K562 (cell line): Measurements from ENCODE around the gene BEST4. TPM values are rescaled to one million over a fixed set of nuclear protein-coding genes. Genes with fewer than 3 reads are reported as not detected.

Source experiments
- CLOCK ChIP-seq: fragments of 250-450 bp; sonication (Bioruptor Pico); IDR thresholded peaks from 2 replicates; pipeline ENCODE4 v1.4.0; 2020; ENCODE audit warnings: mild to moderate bottlenecking, moderate library complexity, borderline replicate concordance
- CSDE1 ChIP-seq, 2 experiments: fragments of 450-650 bp; IDR thresholded peaks; 2 replicates each; pipeline ENCODE4 v1.6.1; 2016; ENCODE audit warnings: mild to moderate bottlenecking in 1 of 2
- ELF4 ChIP-seq: fragments of 450-650 bp; formaldehyde crosslinking; IDR thresholded peaks from 2 replicates; pipeline ENCODE4 v1.4.0; 2022; ENCODE audit warnings: missing genetic modification characterization
- HBP1 ChIP-seq: fragments of 450-650 bp; formaldehyde crosslinking; IDR thresholded peaks from 2 replicates; pipeline ENCODE4 v1.4.0; 2022; ENCODE audit warnings: missing genetic modification characterization
- HDAC1 ChIP-seq, 2 experiments: fragments of 450-650 bp; IDR thresholded peaks; 2 replicates each; pipeline ENCODE4 v1.6.1; 2016 to 2017; ENCODE audit warnings: inconsistent platforms in 1 of 2, mild to moderate bottlenecking in 1 of 2, moderate library complexity in 1 of 2
- MEF2D ChIP-seq: conservative IDR thresholded peaks from 2 replicates; pipeline ENCODE4 v1.6.1; 2016; ENCODE audit warnings: low read depth, missing genetic modification characterization, missing compliant biosample characterization
- POLR2H ChIP-seq: IDR thresholded peaks from 2 replicates; pipeline ENCODE4 v1.6.1; 2016; ENCODE audit warnings: missing genetic modification characterization, low read depth, mild to moderate bottlenecking, control low read depth, missing compliant biosample characterization, moderate library complexity
- PTRF ChIP-seq: fragments of 450-650 bp; IDR thresholded peaks from 2 replicates; pipeline ENCODE4 v1.6.1; 2016; ENCODE audit warnings: mild to moderate bottlenecking, missing genetic modification characterization, missing compliant biosample characterization
- RB1 ChIP-seq: fragments of 450-650 bp; IDR thresholded peaks from 2 replicates; pipeline ENCODE4 v1.6.1; 2017; ENCODE audit warnings: low read depth, mild to moderate bottlenecking
- RBFOX2 ChIP-seq: fragments of 200-400 bp; formaldehyde crosslinking; IDR thresholded peaks from 2 replicates; pipeline ENCODE4 v1.6.1; 2017; ENCODE audit warnings: low read depth, mild to moderate bottlenecking, low read length, moderate library complexity
- SIN3A ChIP-seq, 2 experiments: fragments of 150-350 bp in 1 of 2; IDR thresholded peaks; 2 replicates each; pipeline ENCODE4 v1.6.1; 2011 to 2016; ENCODE audit warnings: borderline replicate concordance in 2 of 2, low read depth in 2 of 2, low read length in 2 of 2, mild to moderate bottlenecking in 2 of 2, moderate library complexity in 2 of 2; ENCODE audit not compliant: control insufficient read depth in 1 of 2
- ZNF274 ChIP-seq: IDR thresholded peaks from 2 replicates; pipeline ENCODE4 v1.6.1; 2011; ENCODE audit warnings: low read depth, mild to moderate bottlenecking, low read length, moderate library complexity, borderline replicate concordance
- ZNF436 ChIP-seq: fragments of 250-450, 450-650 bp; sonication (Bioruptor Pico); formaldehyde crosslinking; IDR thresholded peaks from 2 replicates; pipeline ENCODE4 v1.7.0; 2020; ENCODE audit warnings: mild to moderate bottlenecking
- ZNF830 ChIP-seq: fragments of 250-450 bp; sonication (Bioruptor Pico); IDR thresholded peaks from 2 replicates; pipeline ENCODE4 v1.5.0; 2021; ENCODE audit warnings: mild to moderate bottlenecking
- ZSCAN32 ChIP-seq: fragments of 450-650 bp; formaldehyde crosslinking; IDR thresholded peaks from 2 replicates; pipeline ENCODE4 v1.4.0; 2020; ENCODE audit warnings: mild to moderate bottlenecking, moderate library complexity
- polyA plus RNA-seq, 8 experiments: library from polyadenylated mRNA; depleted of rRNA in 4 of 8; stranded (reverse) in 5 of 8; unstranded in 3 of 8; fragments of >200 nt; fragmentation: Nextera tagmentation in 2 of 8; fragmentation: Illumina TruSeq in 1 of 8; extraction: Ambion mirVana in 2 of 8; extraction: Trizol in 1 of 8; gene quantifications; 2 replicates each; pipeline versions ENCODE4 v1.2.1 to v1.2.3, GENCODE V29; 2011 to 2014; ENCODE audit warnings: inconsistent platforms in 1 of 8, missing spikeins in 1 of 8
- total RNA-seq, 7 experiments: library from RNA; depleted of rRNA in 6 of 7; stranded (reverse); fragments of >200 nt in 6 of 7; fragmentation: Illumina TruSeq in 2 of 7; extraction: Trizol in 2 of 7; gene quantifications; 2 replicates each; pipeline versions ENCODE4 v1.2.1 to v1.2.3, GENCODE V29; 2011 to 2021; ENCODE audit warnings: low replicate concordance in 1 of 7
- TF ChIP-seq, protein P1 (sequence below): fragments of 250-450 bp; sonication (Bioruptor Pico); IDR thresholded peaks from 2 replicates; pipeline ENCODE4 v1.8.0; 2022; ENCODE audit warnings: inconsistent platforms, mild to moderate bottlenecking, moderate library complexity, borderline replicate concordance
- TF ChIP-seq, protein P2 (sequence below): fragments of 250-450 bp; sonication (Bioruptor Pico); IDR thresholded peaks from 2 replicates; pipeline ENCODE4 v1.5.0; 2020; ENCODE audit warnings: mild to moderate bottlenecking

The BEST4 gene
- total and polyA plus RNA-seq, 9 of the 15 experiments (the other 6 are each of a cell fraction or from before 2014, with no cell fraction given), result 0.07 to 0.11 TPM; not detected in 7

DNA sequence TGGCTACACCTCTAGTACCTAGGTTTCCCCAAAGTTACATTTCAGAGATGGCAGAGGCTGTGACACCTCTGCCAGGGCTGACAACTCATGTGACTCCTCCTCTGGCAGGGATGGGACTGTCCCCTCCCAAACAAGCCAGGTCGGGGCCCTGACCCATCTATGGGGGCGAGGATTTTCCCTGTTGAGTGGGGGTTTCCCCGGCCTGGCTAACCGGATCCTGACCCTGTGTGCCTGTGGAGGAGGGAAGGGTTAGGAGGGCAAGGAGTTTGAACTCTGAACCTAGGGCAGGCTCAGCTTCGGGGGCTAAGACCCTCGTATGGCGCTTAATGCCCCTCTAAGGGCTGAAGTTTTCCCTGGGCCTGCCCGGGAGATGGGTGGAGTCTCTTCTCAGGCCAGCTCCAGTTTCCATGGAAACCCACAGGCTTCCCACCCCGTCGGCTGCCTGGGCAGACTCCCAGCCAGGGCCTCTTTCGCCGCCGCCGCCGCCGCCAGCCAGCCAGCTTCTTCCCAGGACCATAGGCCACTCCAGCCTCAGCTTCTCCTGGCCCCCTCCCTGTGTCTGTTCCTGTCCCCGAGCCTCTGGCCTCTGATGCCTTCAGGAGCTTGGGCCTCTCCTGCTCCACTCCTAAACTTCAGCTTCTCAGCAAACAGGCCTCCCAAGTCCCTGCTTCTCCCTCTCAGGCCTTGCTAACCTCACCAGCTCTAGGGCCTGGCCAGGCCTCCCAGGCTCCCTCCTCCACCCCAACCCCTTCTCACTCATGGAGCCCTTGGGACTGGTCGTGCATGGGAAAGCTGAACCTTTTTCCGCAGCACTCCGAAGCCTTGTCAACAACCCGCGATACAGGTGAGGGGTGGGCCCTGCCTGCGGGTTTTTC lies 20.3 kb upstream of the BEST4 start, which contains the start of gene BTBD19 (continued):
- no peak for TF ChIP-seq ZNF436 (CRISPR knock-in tag)
- TF ChIP-seq, protein P1, sequence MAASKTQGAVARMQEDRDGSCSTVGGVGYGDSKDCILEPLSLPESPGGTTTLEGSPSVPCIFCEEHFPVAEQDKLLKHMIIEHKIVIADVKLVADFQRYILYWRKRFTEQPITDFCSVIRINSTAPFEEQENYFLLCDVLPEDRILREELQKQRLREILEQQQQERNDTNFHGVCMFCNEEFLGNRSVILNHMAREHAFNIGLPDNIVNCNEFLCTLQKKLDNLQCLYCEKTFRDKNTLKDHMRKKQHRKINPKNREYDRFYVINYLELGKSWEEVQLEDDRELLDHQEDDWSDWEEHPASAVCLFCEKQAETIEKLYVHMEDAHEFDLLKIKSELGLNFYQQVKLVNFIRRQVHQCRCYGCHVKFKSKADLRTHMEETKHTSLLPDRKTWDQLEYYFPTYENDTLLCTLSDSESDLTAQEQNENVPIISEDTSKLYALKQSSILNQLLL (CRISPR knock-in tag), result 0 out of 2 replicates have a peak, but pooled peaks have one; percentile 2
- TF ChIP-seq HBP1 (CRISPR knock-in tag), result 0 out of 2 replicates have a peak, but pooled peaks have one; percentile 6
- TF ChIP-seq PTRF (tag), result peak; percentile 23
- TF ChIP-seq CLOCK (CRISPR knock-in tag), result no peak; the same call in 1 of the 2 replicates
- TF ChIP-seq RB1, result peak; percentile 2
- no peak for TF ChIP-seq POLR2H (tag)
- peak in 1 of 2 experiments; percentile 26; a peak in 1 of 4 replicates for TF ChIP-seq HDAC1 (IDR thresholded peaks at IDR 0.05)
- TF ChIP-seq, protein P2, sequence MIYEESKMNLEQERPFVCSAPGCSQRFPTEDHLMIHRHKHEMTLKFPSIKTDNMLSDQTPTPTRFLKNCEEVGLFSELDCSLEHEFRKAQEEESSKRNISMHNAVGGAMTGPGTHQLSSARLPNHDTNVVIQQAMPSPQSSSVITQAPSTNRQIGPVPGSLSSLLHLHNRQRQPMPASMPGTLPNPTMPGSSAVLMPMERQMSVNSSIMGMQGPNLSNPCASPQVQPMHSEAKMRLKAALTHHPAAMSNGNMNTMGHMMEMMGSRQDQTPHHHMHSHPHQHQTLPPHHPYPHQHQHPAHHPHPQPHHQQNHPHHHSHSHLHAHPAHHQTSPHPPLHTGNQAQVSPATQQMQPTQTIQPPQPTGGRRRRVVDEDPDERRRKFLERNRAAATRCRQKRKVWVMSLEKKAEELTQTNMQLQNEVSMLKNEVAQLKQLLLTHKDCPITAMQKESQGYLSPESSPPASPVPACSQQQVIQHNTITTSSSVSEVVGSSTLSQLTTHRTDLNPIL (CRISPR knock-in tag), result peak; percentile 57; the same call in 1 of the 2 replicates
- TF ChIP-seq ZNF274, result no peak
- TF ChIP-seq RBFOX2, result peak; percentile 69
- TF ChIP-seq ZSCAN32 (CRISPR knock-in tag), result 0 out of 2 replicates have a peak, but pooled peaks have one; percentile 14
- peak; percentile 16; the same call in 1 of the 2 replicates for TF ChIP-seq MEF2D (tag)
- TF ChIP-seq ELF4, result 0 out of 2 replicates have a peak, but pooled peaks have one; percentile 16
- TF ChIP-seq ZNF830 (CRISPR knock-in tag), result peak; percentile 57; the same call in 1 of the 2 replicates
- TF ChIP-seq CSDE1 (IDR thresholded peaks at IDR 0.05), result peak in 1 of 2 experiments; percentile 65; a peak in 1 of 4 replicates
- TF ChIP-seq SIN3A (IDR thresholded peaks at IDR 0.05; ENCODE audit: borderline replicate concordance in 2 of 2, control insufficient read depth in 1 of 2, low read depth in 2 of 2, low read length in 2 of 2), result no peak
